GM12891 (cell line): ENCODE results near the gene ZNF683.

Experiments
- DNase-seq: peaks from one replicate; pipeline ENCODE4 v3.0.0; 2011; ENCODE audit warnings: low spot score; ENCODE audit not compliant: insufficient read length
- FAIRE-seq: peaks from 2 replicates; lab custom pipeline; 2011; peaks lifted over from hg19 to GRCh38; lab: Jason Lieb, UNC
- PAX5 ChIP-seq: IDR thresholded peaks from 2 replicates; pipeline ENCODE4 v1.6.1; 2011; ENCODE audit warnings: low read length, moderate library complexity, mild to moderate bottlenecking; ENCODE audit not compliant: insufficient read depth, severe bottlenecking
- POLR2A ChIP-seq: IDR thresholded peaks from 2 replicates; pipeline ENCODE4 v1.6.1; 2011; ENCODE audit warnings: low read depth, low read length, control low read depth
- POLR2AphosphoS5 ChIP-seq: IDR thresholded peaks from 2 replicates; pipeline ENCODE4 v1.6.1; 2011; ENCODE audit warnings: low read depth, low read length, control low read depth
- POU2F2 ChIP-seq: IDR thresholded peaks from 2 replicates; pipeline ENCODE4 v1.6.1; 2011; ENCODE audit warnings: low read depth, mild to moderate bottlenecking, control low read depth, low read length, moderate library complexity
- SPI1 ChIP-seq: IDR thresholded peaks from 2 replicates; pipeline ENCODE4 v1.6.1; 2011; ENCODE audit warnings: low read depth, low read length, control low read depth
- TAF1 ChIP-seq: IDR thresholded peaks from 2 replicates; pipeline ENCODE4 v1.6.1; 2011; ENCODE audit warnings: low read depth, low read length, control low read depth

The ZNF683 gene

DNA sequence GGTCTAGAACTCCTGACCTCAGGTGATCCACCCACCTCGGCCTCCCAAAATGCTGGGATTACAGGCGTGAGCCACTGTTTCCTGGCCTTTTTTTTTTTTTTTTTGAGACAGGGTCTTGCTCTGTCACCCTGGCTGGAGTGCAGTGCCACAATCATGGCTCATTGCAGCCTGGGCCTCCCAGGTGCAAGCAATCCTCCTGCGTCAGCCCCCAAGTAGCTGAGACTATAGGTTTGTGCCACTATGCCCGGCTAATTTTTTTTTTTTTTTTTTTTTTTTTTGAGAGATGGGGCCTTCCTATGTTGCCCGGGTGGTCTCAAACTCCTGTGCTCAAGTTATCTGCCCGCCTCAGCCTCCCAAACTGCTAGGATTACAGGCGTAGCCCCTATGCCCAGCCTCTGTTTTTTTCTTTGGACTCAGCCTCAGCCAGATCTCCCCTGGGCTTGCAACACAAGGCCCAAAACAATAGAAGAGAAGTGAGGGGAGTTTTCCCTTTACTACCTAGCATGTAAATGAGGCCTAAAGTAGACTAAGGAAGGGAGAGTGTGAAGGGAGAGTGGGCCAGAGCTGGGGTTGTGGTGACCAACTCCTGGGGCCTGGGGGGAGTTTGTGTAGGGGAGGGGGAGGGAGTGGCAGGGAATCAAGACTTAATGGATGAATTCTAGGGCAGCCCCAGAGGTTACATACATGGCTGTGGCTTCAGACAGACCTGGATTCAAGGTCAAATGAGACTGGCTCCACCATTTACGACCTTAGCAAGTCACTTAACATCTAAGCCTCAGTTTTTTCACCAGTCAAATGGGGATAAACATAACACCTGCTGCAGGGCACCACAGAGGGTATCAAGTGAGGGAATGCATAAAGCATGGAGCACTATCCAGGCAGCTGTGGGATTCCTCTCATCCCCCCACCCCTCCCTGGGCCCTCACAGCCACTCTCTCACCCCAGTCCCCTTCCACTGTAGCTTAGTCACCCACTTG lies 56.4 kb downstream of the ZNF683 start:
- DNase-seq (no peak), FAIRE-seq (peak; percentile 78)
- TF ChIP-seq POU2F2 = no peak
- TF ChIP-seq TAF1 = no peak
- no peak for TF ChIP-seq POLR2A
- TF ChIP-seq SPI1 = no peak
- no peak for TF ChIP-seq PAX5
- TF ChIP-seq POLR2AphosphoS5 = no peak

DNA sequence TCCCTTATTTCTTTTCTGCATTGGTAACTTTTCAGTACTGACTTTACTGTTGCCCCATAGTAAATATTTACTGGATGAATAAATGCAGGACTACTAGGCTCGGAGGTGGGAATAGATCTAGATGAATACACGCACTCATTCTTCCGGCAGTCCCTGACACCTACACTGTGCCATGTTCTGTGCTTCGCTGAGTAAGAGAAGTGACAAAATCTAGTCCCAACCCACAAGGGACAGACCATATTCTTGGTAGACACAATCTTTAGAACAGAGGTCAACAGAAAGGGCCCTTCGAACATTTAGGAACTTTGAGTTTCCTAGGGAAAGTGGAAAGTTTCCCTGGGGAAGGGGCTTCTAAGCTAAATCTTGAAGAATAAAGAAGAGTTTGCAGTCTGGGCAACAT lies 58.0 kb downstream of the ZNF683 start:
- DNase-seq = no peak
- FAIRE-seq = peak; percentile 69
- no peak for TF ChIP-seq POU2F2
- TF ChIP-seq PAX5 = no peak
- TF ChIP-seq POLR2AphosphoS5 = no peak
- no peak for TF ChIP-seq TAF1
- TF ChIP-seq POLR2A = no peak
- no peak for TF ChIP-seq SPI1
